ENCODE measurements around the gene PFAS. TPM values are rescaled to one million over a fixed set of nuclear protein-coding genes. Genes with fewer than 3 reads are reported as not detected.

PFAS gene
- total RNA-seq, 1 experiment from 2014 or later = 22.9 TPM

DNA sequence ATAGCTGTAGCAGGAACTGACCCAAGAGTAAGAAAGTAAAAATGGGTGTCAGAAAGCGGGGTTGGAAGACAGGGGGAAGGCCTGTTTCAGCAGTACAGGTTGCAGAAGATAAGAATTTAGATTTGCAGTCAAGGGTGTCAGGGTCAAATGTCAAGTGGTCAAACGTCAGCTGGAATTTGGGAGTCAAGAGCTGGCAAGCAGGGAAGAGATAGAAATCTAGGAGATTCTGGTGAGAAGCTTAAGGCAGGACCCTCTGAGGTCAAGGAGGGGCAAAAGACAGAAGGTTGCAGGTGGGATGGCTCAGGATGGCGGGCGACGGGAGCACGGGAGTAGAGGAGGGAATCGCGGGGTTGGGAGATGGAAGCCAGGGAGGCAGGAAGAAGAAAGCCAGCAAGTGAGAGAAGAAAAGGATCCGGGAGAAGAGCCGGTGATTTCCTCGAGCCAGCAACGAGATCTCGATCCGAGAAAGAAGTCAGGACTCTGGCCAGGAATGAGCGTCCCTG, 45.8 kb downstream of the PFAS start:
- no peak for DNase-seq (ENCODE audit: low read depth)

DNA sequence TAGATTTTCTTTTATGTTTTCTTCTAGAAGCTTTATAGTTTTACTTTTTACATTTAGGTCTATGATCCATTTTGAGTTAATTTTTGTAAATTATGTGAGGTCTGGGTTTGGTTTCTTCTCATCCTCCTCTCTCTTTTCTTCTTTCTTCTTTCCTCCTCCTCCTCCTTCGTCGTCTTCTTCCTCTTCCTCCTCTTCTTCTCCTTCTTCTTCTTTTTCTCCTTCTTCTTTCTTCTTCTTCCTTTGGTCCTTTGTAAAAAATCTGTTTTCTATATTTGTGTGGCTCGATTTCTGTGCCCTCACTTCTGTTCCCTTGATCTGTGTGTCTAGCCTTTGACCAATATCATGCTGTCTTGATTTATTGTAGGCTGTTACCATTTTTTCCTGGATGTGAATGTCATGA, 51.1 kb downstream of the PFAS start:
- no peak for DNase-seq (ENCODE audit: low read depth)

DNA sequence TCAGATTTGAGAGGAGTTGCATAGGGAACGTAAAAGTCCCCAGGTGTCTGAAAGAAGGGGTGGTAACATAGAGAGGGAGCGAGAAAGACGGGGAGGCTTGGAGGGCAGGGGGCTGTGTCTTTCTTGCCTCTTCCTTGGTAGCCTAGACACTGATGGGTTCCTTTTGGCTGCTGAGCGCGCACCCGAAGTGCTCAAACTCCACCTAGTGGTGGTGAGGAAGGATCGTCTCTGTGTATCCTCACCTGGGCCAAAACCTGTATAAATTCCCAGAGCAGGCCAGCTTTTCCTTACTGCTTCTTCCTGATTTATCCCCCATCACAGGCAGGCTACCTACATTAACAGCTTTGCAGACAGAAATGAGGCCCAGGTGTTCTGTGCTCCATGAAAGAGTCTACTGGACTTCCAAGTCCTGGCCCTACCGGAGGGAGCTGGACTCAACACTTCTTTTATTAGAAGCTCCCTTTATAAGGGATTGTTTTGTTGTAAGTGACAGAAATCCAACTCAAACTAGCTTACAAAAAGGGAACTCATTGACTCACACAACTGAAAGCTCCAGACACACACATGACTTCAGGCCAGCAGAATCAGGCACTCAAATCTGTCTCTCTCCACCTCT, 51.6 kb downstream of the PFAS start:
- DNase-seq (ENCODE audit: low read depth) = peak; percentile 69

DNA sequence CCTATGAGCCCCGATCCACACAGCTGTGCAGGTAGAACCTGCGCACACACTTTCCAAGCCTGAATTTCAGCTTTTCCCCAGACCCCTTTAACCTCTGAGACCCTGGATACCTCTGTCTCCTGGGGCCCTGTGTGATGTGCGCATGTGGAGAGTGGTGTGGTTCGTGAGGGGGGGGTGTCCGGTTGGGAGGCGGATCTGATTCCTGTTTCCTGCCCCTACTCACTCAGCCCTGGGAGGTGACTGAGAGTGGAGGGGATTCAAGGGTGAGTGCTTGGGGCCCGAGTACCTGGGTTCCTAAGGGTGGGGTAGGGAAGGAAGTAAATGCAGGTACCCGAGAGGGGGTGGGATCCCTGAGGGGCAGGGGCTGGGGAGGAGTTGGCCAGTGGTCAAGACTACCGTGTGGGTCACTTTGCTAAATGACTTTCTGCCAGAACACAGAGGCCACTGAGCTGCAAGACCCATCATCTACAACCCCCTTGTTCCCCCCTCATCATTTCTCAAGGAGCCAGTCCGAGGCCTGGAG, 61.6 kb downstream of the PFAS start:
- no peak for DNase-seq (ENCODE audit: low read depth)

DNA sequence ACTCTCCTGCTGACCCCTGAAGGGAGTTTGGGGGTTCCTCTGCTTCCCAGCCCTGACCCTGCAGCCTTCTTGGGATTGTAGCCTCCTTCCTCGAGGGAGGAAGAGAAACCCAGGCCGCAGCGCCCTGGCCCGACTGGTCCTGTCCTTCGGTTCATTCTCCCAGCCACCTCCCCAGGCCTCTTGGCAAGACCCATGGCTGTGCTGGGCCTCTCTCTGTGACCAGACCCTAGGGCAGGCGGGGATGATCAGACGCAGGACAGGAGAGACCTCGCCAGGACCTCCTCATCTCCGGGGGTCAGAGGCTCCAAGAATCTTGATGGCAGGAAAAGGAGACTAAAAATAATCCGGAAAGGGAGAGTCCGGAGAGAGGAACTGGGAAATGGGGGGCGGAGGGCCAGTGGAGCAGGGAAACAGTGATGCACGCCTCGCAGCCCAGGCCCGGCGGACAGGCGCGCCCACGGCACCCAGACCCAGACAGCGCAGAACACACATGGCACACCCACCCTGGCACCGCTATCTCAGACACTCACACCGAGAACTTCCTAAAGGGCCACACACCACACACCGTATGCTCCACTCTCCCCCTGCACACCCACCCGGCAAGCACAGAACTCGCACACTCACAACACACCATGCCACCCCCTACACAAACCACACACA, 62.2 kb downstream of the PFAS start:
- DNase-seq (ENCODE audit: low read depth) = no peak

DNA sequence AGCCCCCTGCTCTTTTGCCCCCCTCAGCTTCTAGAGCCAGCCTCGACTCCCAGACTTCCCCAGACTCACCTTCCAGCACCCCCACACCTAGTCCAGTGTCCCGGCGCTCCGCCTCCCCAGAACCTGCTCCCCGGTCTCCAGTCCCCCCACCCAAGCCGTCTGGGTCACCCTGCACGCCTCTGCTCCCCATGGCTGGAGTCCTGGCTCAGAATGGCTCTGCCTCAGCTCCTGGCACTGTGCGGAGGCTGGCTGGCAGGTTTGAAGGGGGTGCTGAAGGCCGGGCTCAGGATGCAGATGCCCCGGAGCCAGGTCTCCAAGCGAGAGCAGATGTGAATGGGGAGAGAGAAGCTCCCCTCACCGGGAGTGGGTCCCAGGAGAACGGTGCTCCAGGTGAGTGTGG, 63.2 kb downstream of the PFAS start:
- DNase-seq (ENCODE audit: low read depth) = no peak

DNA sequence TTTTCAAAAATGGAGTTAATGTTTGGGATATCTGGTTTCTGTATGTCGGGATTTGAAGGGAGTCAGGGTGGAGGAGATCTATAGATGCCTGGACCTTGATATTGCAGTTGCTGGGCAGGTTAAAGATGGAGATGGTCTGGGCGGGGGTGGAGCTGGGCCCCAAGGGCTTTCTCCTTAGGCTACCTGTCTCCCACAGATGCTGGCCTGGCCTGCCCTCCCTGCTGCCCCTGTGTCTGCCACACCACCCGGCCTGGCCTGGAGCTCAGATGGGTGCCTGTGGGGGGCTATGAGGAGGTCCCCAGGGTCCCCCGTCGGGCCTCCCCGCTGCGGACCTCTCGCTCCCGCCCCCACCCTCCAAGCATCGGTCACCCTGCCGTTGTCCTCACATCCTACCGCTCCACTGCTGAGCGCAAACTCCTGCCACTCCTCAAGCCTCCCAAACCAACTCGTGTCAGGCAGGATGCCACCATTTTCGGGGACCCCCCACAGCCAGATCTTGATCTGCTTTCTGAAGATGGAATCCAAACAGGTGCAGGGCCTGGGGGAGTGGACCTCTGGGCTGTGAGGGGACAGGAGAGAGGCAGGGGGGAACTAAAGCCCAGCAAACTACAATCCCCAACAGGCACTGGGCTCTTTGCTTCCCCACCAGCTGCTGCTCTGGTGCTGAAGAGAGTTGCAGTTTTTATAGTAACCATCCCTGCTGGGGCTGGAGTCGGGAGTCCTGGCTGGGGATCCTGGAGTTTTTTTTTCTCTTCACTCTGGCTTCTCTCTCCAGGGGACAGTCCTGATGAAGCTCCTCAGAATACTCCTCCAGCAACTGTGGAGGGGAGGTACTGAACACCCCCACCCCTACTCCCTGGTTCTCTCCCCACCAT, 63.9 kb downstream of the PFAS start:
- no peak for DNase-seq (ENCODE audit: low read depth)

DNA sequence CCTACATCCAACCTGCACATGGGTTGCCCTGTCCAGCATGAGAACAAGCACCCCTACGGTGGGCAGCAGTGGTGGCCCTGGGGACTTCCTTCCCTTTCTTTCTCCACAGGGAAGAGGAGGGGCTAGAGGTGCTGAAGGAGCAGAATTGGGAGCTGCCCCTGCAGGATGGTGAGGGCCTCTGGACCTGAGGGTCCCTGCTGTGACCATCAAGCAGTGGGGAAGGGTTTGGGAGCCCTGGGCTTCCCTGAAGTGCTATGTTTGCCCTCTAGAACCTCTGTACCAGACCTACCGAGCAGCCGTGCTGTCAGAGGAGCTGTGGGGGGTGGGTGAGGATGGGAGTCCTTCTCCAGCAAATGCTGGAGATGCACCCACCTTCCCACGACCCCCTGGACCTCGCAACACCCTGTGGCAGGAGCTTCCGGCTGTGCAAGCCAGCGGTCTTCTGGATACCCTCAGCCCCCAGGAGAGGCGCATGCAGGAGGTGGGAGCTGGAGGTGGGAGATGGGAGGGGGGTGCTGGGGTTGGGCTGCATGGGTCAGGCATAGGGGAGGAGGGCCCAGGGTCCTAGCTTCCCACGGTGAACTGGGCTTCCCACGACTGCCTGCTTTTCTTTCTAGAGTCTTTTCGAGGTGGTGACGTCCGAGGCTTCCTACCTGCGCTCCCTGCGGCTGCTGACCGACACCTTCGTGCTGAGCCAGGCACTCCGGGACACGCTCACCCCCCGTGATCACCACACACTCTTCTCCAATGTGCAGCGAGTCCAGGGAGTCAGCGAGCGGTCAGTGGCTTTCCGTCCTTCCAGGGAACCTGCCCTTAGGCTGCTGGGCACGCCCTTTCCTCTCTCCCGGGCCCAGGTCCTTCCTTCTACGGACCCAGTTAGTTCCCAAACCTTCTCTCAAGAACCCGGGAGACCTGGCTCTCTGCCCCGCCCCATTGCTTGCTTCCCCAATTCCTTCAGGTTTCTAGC, 66.0 kb downstream of the PFAS start:
- peak; percentile 51 for DNase-seq (ENCODE audit: low read depth)

DNA sequence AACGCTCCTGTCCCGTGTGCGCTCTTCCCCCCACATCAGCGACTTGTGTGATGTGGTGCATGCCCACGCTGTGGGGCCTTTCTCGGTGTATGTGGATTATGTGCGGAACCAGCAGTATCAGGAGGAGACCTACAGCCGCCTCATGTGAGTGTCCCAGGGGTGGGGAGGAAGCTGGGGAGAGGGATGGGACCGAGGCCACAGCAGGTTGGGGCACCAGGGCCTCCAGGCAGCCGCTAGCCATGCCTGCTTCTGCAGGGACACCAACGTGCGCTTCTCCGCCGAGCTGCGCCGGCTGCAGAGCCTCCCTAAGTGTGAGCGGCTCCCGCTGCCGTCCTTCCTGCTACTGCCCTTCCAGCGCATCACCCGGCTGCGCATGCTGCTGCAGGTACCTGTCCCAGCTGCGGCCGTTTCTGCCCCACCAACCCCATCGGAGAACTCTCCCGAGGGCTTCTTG, 66.7 kb downstream of the PFAS start:
- DNase-seq (ENCODE audit: low read depth) = no peak

DNA sequence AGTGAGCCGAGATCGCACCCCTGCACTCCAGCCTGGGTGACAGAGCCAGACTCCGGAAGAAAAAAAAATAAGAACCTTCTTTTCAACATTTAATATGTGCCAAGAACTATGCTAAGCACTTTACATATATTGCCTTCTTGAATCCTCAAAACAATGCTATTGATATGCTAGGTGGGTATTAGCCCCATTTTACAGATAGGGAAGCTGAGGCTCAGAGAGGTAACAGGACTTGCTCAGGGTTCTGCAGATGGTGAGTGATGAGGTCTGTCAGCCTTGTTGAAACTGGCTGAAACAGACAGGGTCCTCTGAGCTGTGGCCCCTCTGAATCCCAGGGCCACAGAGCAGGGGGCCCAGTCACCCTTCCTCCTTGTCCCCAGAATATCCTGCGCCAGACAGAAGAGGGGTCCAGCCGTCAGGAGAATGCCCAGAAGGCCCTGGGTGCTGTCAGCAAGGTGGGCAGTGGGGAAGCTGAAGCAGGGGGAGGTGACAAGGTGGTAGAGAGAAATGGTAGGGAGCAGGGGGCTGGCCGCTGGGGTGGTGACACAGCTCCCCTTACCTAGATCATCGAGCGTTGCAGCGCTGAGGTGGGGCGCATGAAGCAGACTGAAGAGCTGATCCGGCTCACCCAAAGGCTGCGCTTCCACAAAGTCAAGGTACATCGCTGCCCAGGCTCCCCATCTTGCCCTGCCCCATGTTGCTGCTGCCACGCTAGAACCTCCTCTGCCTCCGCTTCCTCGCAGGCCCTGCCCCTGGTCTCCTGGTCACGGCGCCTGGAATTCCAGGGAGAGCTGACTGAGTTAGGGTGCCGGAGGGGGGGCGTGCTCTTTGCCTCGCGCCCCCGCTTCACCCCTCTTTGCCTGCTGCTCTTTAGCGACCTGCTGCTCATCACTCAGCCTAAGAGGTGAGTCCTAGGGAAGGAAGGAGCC, 69.2 kb downstream of the PFAS start:
- DNase-seq (ENCODE audit: low read depth) = no peak

Other genes starting within 250 kb of the PFAS start
- not detected in 2 replicates for gene GUCY2D, start 246.7 kb upstream of the PFAS start, total RNA-seq (2014; rRNA removed; shearing (Covaris generic))
- gene ALOX15B, start 210.2 kb upstream of the PFAS start, total RNA-seq (2014; rRNA removed; shearing (Covaris generic)) = not detected in 2 replicates
- not detected in 2 replicates for gene ALOX12B, start 161.6 kb upstream of the PFAS start, total RNA-seq (2014; rRNA removed; shearing (Covaris generic))
- gene ALOXE3, start 130.8 kb upstream of the PFAS start, total RNA-seq (2014; rRNA removed; shearing (Covaris generic)) = 0.44 TPM in 1 of 2 replicates, not detected in the other
- gene HES7, start 125.2 kb upstream of the PFAS start, total RNA-seq (2014; rRNA removed; shearing (Covaris generic)) = 0.22 and 0.94 TPM in 2 replicates
- gene PER1, start 96.9 kb upstream of the PFAS start, total RNA-seq (2014; rRNA removed; shearing (Covaris generic)) = 10.6 and 18.4 TPM in 2 replicates
- gene VAMP2, start 86.3 kb upstream of the PFAS start, total RNA-seq (2014; rRNA removed; shearing (Covaris generic)) = 3.8 and 4.4 TPM in 2 replicates
- 27.5 and 31.5 TPM in 2 replicates for gene TMEM107, start 72.9 kb upstream of the PFAS start, total RNA-seq (2014; rRNA removed; shearing (Covaris generic))
- gene BORCS6, start 59.1 kb upstream of the PFAS start, total RNA-seq (2014; rRNA removed; shearing (Covaris generic)) = 3.9 and 6.8 TPM in 2 replicates
- gene AURKB, start 38.7 kb upstream of the PFAS start, total RNA-seq (2014; rRNA removed; shearing (Covaris generic)) = 78.7 and 123 TPM in 2 replicates
- 0.49 and 3.1 TPM in 2 replicates for gene CTC1, start 1.2 kb upstream of the PFAS start, total RNA-seq (2014; rRNA removed; shearing (Covaris generic))
- 5.6 and 14.7 TPM in 2 replicates for gene RANGRF, start 39.4 kb downstream of the PFAS start, total RNA-seq (2014; rRNA removed; shearing (Covaris generic))
- 1.7 and 2.4 TPM in 2 replicates for gene SLC25A35, start 46.1 kb downstream of the PFAS start, total RNA-seq (2014; rRNA removed; shearing (Covaris generic))
- not detected in 2 replicates for gene ARHGEF15, start 61.0 kb downstream of the PFAS start, total RNA-seq (2014; rRNA removed; shearing (Covaris generic))
- gene ODF4, start 90.6 kb downstream of the PFAS start, total RNA-seq (2014; rRNA removed; shearing (Covaris generic)) = not detected in 2 replicates
- gene RPL26, start 133.9 kb downstream of the PFAS start, total RNA-seq (2014; rRNA removed; shearing (Covaris generic)) = 2,231 and 3,155 TPM in 2 replicates
- 0.10 TPM in 1 of 2 replicates, not detected in the other for gene RNF222, start 148.5 kb downstream of the PFAS start, total RNA-seq (2014; rRNA removed; shearing (Covaris generic))
- 39.5 and 43.7 TPM in 2 replicates for gene NDEL1, start 186.6 kb downstream of the PFAS start, total RNA-seq (2014; rRNA removed; shearing (Covaris generic))

Measured in M059J (cell line).